Coronary artery (tissue), 2 donors: ENCODE results near the gene PAPPA.

Experiments
- DNase-seq: peaks from one replicate; pipeline ENCODE4 v3.0.0-alpha.2; 2017; ENCODE audit warnings: low spot score
- H3K27ac ChIP-seq, 2 donors: fragments of 200-600 bp; sonication (generic); one replicate each; pipeline ENCODE4 v1.5.1; 2016 to 2019
- H3K4me3 ChIP-seq: fragments of 200-600 bp; sonication (generic); 2 replicates; pipeline ENCODE4 v1.5.1; 2016; ENCODE audit warnings: mild to moderate bottlenecking, moderate library complexity
- TF ChIP-seq, protein P1 (sequence below): fragments of 200-600 bp; sonication (generic); IDR thresholded peaks from one replicate; pipeline ENCODE4 v1.5.1; 2019; ENCODE audit warnings: antibody characterized with exemption

Gene PAPPA

DNA sequence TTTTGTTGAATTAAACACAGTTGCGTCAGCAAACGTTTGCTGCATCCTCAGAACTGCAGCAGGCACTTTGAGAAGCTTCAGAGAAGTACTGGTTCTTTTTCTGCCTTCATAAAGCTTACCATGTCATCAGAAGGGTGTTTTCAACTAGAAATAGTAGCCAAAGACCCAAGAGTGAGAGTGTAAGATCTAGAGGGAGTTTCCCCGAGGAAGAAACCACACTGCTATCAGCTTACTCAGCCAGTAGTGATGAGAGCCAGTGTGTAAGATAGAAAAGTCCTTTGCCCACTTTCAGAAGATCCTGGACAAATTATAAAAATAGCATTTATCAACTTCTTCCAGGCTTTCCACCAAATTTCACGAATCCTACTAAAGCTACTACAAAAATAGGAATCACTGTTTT lies 154.5 kb downstream of the PAPPA start:
- DNase-seq, result no peak
- Histone ChIP-seq H3K27ac (no peak overlapping the region), H3K4me3 (no peak overlapping the region)
- TF ChIP-seq, protein P1, sequence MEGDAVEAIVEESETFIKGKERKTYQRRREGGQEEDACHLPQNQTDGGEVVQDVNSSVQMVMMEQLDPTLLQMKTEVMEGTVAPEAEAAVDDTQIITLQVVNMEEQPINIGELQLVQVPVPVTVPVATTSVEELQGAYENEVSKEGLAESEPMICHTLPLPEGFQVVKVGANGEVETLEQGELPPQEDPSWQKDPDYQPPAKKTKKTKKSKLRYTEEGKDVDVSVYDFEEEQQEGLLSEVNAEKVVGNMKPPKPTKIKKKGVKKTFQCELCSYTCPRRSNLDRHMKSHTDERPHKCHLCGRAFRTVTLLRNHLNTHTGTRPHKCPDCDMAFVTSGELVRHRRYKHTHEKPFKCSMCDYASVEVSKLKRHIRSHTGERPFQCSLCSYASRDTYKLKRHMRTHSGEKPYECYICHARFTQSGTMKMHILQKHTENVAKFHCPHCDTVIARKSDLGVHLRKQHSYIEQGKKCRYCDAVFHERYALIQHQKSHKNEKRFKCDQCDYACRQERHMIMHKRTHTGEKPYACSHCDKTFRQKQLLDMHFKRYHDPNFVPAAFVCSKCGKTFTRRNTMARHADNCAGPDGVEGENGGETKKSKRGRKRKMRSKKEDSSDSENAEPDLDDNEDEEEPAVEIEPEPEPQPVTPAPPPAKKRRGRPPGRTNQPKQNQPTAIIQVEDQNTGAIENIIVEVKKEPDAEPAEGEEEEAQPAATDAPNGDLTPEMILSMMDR, result no peak

- TF ChIP-seq, protein P1, result no peak
- no peak for DNase-seq
- Histone ChIP-seq H3K27ac (no peak overlapping the region), H3K4me3 (no peak overlapping the region)
These were observed 156.5 kb downstream of the PAPPA start for GRCh38 chr9:116309900-116310611.

- TF ChIP-seq, protein P1, result no peak
- H3K4me3 ChIP-seq, result no peak overlapping the region
- DNase-seq, result no peak
- H3K27ac ChIP-seq, result no peak overlapping the region
These were observed 158.6 kb downstream of the PAPPA start for GRCh38 chr9:116312221-116312620.

- Histone ChIP-seq H3K4me3 (no peak overlapping the region), H3K27ac (no peak overlapping the region)
- TF ChIP-seq, protein P1, result no peak
- DNase-seq, result no peak
These were observed 160.0 kb downstream of the PAPPA start for GRCh38 chr9:116313638-116314037.

- TF ChIP-seq, protein P1, result no peak
- no peak for DNase-seq
- Histone ChIP-seq H3K4me3 (no peak overlapping the region), H3K27ac (no peak overlapping the region)
These were observed 162.7 kb downstream of the PAPPA start for GRCh38 chr9:116316246-116316645.

- no peak for DNase-seq
- Histone ChIP-seq H3K4me3 (no peak overlapping the region), H3K27ac (no peak overlapping the region)
- TF ChIP-seq, protein P1, result no peak
These were observed 163.9 kb downstream of the PAPPA start for GRCh38 chr9:116317503-116317902.
